Measurements from ENCODE around the gene ATF6.

Gene ATF6

DNA sequence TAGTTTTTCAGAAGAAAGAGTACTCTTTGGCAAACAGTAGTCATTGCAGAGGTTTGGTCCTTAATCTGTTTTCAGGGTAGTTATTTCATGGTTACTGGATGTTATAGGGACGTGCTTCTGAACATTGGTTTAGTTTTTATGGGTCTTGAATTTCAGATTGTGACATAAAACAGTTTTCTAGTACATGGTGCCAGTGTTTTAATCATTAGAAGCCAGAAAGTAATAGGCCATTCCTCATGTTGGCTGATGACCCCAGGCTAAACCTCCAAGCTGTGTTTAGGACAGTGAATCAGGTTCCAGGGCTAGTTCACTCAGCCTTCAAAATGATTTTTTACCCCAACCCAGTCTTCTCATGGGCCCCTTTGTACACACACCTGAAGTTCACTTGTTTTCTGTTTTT lies 184.3 kb downstream of the ATF6 start:
- TF ChIP-seq ZNF384 (IDR thresholded peaks at IDR 0.05) (no peak), FOXK2 (IDR thresholded peaks at IDR 0.05) (no peak), FOXM1 (IDR thresholded peaks at IDR 0.05; ENCODE audit: borderline replicate concordance) (no peak), ARNT (IDR thresholded peaks at IDR 0.05) (no peak), CTBP1 (IDR thresholded peaks at IDR 0.05; ENCODE audit: borderline replicate concordance) (no peak), ELF4 (IDR thresholded peaks at IDR 0.05) (no peak), L3MBTL2 (conservative IDR thresholded peaks at IDR 0.05) (no peak), NFRKB (IDR thresholded peaks at IDR 0.05) (no peak), SP1 (IDR thresholded peaks at IDR 0.05) (no peak), BHLHE40 (IDR thresholded peaks at IDR 0.05; ENCODE audit: borderline replicate concordance) (no peak), FOXA1 (IDR thresholded peaks at IDR 0.05) (no peak), TARDBP (IDR thresholded peaks at IDR 0.05) (no peak), SUZ12 (IDR thresholded peaks at IDR 0.05) (no peak), PKNOX1 (IDR thresholded peaks at IDR 0.05) (no peak)
- ChIA-PET CTCF (no interaction called here), POLR2A (no interaction called here)
- DNase-seq (ENCODE audit: extremely low spot score), result no peak

DNA sequence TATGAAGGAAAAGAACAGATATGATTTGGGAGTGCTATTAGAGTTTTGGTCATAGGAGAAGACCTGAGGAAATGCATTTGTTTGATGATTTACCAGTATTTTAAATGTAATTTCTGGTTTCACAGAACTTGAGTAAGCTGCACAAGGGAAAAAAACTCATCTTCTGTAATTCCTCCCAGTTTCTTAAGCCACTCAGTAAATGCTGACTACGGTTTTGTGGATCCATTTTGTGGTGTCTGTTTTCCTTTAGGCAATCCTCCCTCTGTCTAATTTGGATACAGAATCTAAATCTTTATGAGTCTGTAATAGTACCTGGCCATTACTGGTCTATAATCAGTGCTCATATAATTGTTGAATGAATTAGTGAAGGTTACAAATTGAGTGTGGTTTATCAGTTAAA lies 185.5 kb downstream of the ATF6 start:
- CTCF ChIA-PET, result no interaction called here
- no peak for DNase-seq (ENCODE audit: extremely low spot score)
- TF ChIP-seq SUZ12 (IDR thresholded peaks at IDR 0.05) (no peak), NFRKB (IDR thresholded peaks at IDR 0.05) (no peak)
- POLR2A ChIA-PET, result no interaction called here

DNA sequence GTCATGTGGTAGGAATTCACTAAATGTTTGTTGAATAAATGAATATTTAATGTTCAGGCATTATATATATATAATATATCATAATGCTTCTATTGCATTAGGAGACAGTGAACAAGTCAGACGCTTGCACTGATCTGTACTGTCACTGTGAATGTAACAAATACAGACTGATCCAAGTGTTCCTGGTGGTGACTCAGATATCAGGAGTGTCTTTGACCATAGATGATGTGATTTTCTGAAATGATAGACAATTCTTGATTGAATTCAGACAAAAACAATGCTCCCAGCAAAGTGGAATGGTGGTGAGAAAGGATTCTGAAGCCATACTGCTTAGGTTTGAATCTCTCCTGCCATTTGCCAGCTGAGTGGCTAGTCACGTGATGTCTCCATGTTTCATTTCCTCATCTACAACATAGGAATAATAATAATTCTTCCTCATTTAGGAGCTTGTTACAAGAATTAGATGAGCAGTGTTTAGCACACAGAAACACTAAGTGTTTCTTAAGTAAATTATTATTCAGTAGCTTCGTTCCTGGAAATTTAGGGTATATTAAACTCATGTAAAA lies 186.6 kb downstream of the ATF6 start:
- POLR2A ChIA-PET, result no interaction called here
- no peak for TF ChIP-seq SUZ12 (IDR thresholded peaks at IDR 0.05)
- TF ChIP-seq NFRKB (IDR thresholded peaks at IDR 0.05), result no peak
- DNase-seq (ENCODE audit: extremely low spot score), result no peak
- CTCF ChIA-PET, result no interaction called here

DNA sequence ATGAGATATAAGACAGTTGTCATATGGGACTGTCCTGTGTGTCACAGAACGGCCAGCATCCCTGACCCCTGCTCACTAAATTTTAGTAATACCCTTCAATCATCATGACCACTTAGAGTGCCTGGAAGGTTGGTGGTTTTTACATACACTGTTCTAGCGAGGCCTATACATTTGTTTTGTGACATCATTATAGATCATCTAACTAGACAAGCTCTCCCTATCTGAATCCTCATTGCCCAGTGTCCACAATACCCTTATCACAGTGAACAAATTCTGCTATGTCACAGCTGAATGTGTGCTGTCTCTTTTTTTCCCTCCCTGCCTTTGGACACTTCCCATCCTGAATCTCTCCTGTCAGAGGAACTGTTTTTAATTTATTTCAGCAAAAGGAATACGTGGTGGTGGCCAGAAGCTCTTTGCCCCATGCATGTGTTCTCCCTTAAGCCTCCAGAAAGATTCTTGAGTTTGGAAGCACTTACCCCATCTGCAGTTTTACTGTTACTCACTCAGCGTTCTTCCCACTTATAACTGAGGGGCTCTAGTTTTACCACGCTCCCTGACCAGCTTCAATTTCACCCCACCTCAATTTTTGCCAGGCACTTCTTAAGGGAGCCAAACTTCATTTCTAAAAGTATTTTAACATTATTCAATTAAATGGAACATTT lies 187.3 kb downstream of the ATF6 start:
- POLR2A ChIA-PET, result no interaction called here
- CTCF ChIA-PET, result no interaction called here
- no peak for TF ChIP-seq HDGF (IDR thresholded peaks at IDR 0.05; ENCODE audit: borderline replicate concordance)
- no peak for TF ChIP-seq TARDBP (IDR thresholded peaks at IDR 0.05)
- no peak for TF ChIP-seq ZNF384 (IDR thresholded peaks at IDR 0.05)
- TF ChIP-seq CTBP1 (IDR thresholded peaks at IDR 0.05; ENCODE audit: borderline replicate concordance), result no peak
- no peak for TF ChIP-seq L3MBTL2 (conservative IDR thresholded peaks at IDR 0.05)
- TF ChIP-seq FOXA1 (IDR thresholded peaks at IDR 0.05), result no peak
- no peak for TF ChIP-seq PKNOX1 (IDR thresholded peaks at IDR 0.05)
- no peak for TF ChIP-seq LEF1 (IDR thresholded peaks at IDR 0.05; ENCODE audit: borderline replicate concordance)
- TF ChIP-seq SP1 (IDR thresholded peaks at IDR 0.05), result no peak
- no peak for TF ChIP-seq BHLHE40 (IDR thresholded peaks at IDR 0.05; ENCODE audit: borderline replicate concordance)
- TF ChIP-seq NFRKB (IDR thresholded peaks at IDR 0.05), result no peak
- no peak for TF ChIP-seq ELF4 (IDR thresholded peaks at IDR 0.05)
- no peak for DNase-seq (ENCODE audit: extremely low spot score)

- ChIA-PET POLR2A (no interaction called here), CTCF (no interaction called here)
- DNase-seq (ENCODE audit: extremely low spot score), result no peak
- no peak for TF ChIP-seq FOXK2 (IDR thresholded peaks at IDR 0.05)
- TF ChIP-seq TARDBP (IDR thresholded peaks at IDR 0.05), result no peak
- no peak for TF ChIP-seq ELF4 (IDR thresholded peaks at IDR 0.05)
- no peak for TF ChIP-seq HDGF (IDR thresholded peaks at IDR 0.05; ENCODE audit: borderline replicate concordance)
- TF ChIP-seq ARNT (IDR thresholded peaks at IDR 0.05), result no peak
- TF ChIP-seq SP1 (IDR thresholded peaks at IDR 0.05), result no peak
- TF ChIP-seq CTBP1 (IDR thresholded peaks at IDR 0.05; ENCODE audit: borderline replicate concordance), result no peak
- no peak for TF ChIP-seq FOXM1 (IDR thresholded peaks at IDR 0.05; ENCODE audit: borderline replicate concordance)
- TF ChIP-seq PKNOX1 (IDR thresholded peaks at IDR 0.05), result no peak
- no peak for TF ChIP-seq NFRKB (IDR thresholded peaks at IDR 0.05)
- TF ChIP-seq L3MBTL2 (conservative IDR thresholded peaks at IDR 0.05), result no peak
- TF ChIP-seq FOXA1 (IDR thresholded peaks at IDR 0.05), result no peak
- TF ChIP-seq ZNF384 (IDR thresholded peaks at IDR 0.05), result no peak
- TF ChIP-seq BHLHE40 (IDR thresholded peaks at IDR 0.05; ENCODE audit: borderline replicate concordance), result no peak
- no peak for TF ChIP-seq LEF1 (IDR thresholded peaks at IDR 0.05; ENCODE audit: borderline replicate concordance)
- TF ChIP-seq SUZ12 (IDR thresholded peaks at IDR 0.05), result no peak
These were observed 187.9 kb downstream of the ATF6 start for GRCh38 chr1:161954050-161954449.

DNA sequence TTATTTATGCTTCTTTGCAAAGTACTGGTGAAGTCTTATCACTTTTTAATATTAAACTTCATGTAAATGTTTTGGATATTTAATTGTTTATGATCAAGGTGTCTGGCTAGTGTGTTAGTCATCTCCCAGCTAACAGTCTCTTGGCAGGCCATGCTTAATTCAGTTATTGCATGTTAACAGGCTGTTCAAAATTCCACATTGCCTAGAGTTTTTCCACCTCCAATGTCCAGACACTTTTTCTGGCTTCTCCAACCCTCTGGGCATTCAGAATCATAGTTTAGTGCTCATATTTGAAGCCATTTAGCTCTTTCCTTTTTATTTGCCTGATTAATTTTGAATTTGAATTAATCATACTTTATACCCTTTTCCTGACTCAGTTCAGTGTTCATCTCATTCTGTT lies 188.3 kb downstream of the ATF6 start:
- CTCF ChIA-PET, result interaction anchor here (1.0 kb wide), 1 partner anchor 82 kb away, joined by 3 read pairs; no protein-coding TSS in a partner anchor
- TF ChIP-seq ARNT (IDR thresholded peaks at IDR 0.05), result no peak
- no peak for TF ChIP-seq PKNOX1 (IDR thresholded peaks at IDR 0.05)
- TF ChIP-seq FOXA1 (IDR thresholded peaks at IDR 0.05), result no peak
- no peak for TF ChIP-seq ELF4 (IDR thresholded peaks at IDR 0.05)
- TF ChIP-seq HDGF (IDR thresholded peaks at IDR 0.05; ENCODE audit: borderline replicate concordance), result no peak
- TF ChIP-seq BHLHE40 (IDR thresholded peaks at IDR 0.05; ENCODE audit: borderline replicate concordance), result no peak
- no peak for TF ChIP-seq NFRKB (IDR thresholded peaks at IDR 0.05)
- TF ChIP-seq L3MBTL2 (conservative IDR thresholded peaks at IDR 0.05), result no peak
- no peak for TF ChIP-seq SUZ12 (IDR thresholded peaks at IDR 0.05)
- TF ChIP-seq CTBP1 (IDR thresholded peaks at IDR 0.05; ENCODE audit: borderline replicate concordance), result no peak
- TF ChIP-seq SP1 (IDR thresholded peaks at IDR 0.05), result no peak
- TF ChIP-seq FOXK2 (IDR thresholded peaks at IDR 0.05), result no peak
- TF ChIP-seq TARDBP (IDR thresholded peaks at IDR 0.05), result no peak
- no peak for TF ChIP-seq ZNF384 (IDR thresholded peaks at IDR 0.05)
- TF ChIP-seq FOXM1 (IDR thresholded peaks at IDR 0.05; ENCODE audit: borderline replicate concordance), result no peak
- TF ChIP-seq LEF1 (IDR thresholded peaks at IDR 0.05; ENCODE audit: borderline replicate concordance), result no peak
- DNase-seq (ENCODE audit: extremely low spot score), result no peak
- POLR2A ChIA-PET, result no interaction called here

Measured in HEK293T (cell line).